Body of pancreas (tissue), 4 donors: Measurements from ENCODE around the gene GPS1. TPM values are rescaled to one million over a fixed set of nuclear protein-coding genes. Genes with fewer than 3 reads are reported as not detected.

Experiments
- ATAC-seq: fragments of 150-250 bp; one replicate; pipeline ENCODE4 v1.9.1; 2016
- DNase-seq, 4 donors: peaks; one replicate each; pipeline ENCODE4 v3.0.0-alpha.2; 2019
- H3K27ac ChIP-seq, 4 donors: fragments of 200-600 bp; sonication (generic); 1 replicate in 3 of 4; 2 replicates in 1 of 4; pipeline versions ENCODE4 v1.5.1 to v1.6.1; 2016 to 2019; ENCODE audit warnings: mild to moderate bottlenecking in 1 of 4, mixed read lengths in 1 of 4, moderate library complexity in 1 of 4
- H3K27me3 ChIP-seq, 2 donors: fragments of 200-600 bp; sonication (generic); one replicate each; pipeline ENCODE4 v1.6.0; 2016; ENCODE audit warnings: mild to moderate bottlenecking in 1 of 2
- H3K36me3 ChIP-seq, 2 donors: fragments of 200-600 bp; sonication (generic); replicated peaks in 1 of 2; 2 replicates each; pipeline ENCODE4 v1.5.1; 2016; ENCODE audit warnings: low read depth in 2 of 2; ENCODE audit not compliant: insufficient read depth in 1 of 2
- H3K4me1 ChIP-seq: fragments of 200-600 bp; sonication (generic); one replicate; pipeline ENCODE4 v1.6.0; 2016
- H3K4me3 ChIP-seq, 2 donors: fragments of 200-600 bp; sonication (generic); 1 replicate in 1 of 2; 2 replicates in 1 of 2; pipeline ENCODE4 v1.5.1; 2016 to 2019
- H3K9me3 ChIP-seq, 3 donors: fragments of 200-600 bp; sonication (generic); 1 replicate in 2 of 3; 2 replicates in 1 of 3; pipeline ENCODE4 v1.5.1; 2016
- CTCF ChIP-seq, 7 experiments: fragments of 450-650 bp in 4 of 7; fragments of 200-600 bp in 3 of 7; sonication (generic) in 3 of 7; IDR thresholded peaks; one replicate each; pipeline ENCODE4 v1.5.1; 2016 to 2019; ENCODE audit warnings: antibody characterized with exemption in 7 of 7
- POLR2A ChIP-seq, 3 donors: fragments of 450-650 bp; IDR thresholded peaks; one replicate each; pipeline ENCODE4 v1.6.1; 2016; ENCODE audit warnings: antibody characterized with exemption in 3 of 3, mild to moderate bottlenecking in 2 of 3
- WGBS, 2 donors: methylation state at CpG; one replicate each; pipeline ENCODE4 v1.1.5; 2017; 5-methylcytosine and 5-hydroxymethylcytosine counted together
- intact Hi-C: fragments of 100-400 bp; cut with DNase I; formaldehyde crosslinking; loops from one replicate; pipeline ENCODE4 v1.15.1; 2023
- total RNA-seq, 2 donors: library from RNA; depleted of rRNA; stranded (reverse); fragments of >200 nt; gene quantifications; one replicate each; pipeline ENCODE4 v1.1.0, GENCODE V29; 2016

The GPS1 gene
- total RNA-seq, 2 donors from 2014 or later: 63.0 to 86.4 TPM

DNA sequence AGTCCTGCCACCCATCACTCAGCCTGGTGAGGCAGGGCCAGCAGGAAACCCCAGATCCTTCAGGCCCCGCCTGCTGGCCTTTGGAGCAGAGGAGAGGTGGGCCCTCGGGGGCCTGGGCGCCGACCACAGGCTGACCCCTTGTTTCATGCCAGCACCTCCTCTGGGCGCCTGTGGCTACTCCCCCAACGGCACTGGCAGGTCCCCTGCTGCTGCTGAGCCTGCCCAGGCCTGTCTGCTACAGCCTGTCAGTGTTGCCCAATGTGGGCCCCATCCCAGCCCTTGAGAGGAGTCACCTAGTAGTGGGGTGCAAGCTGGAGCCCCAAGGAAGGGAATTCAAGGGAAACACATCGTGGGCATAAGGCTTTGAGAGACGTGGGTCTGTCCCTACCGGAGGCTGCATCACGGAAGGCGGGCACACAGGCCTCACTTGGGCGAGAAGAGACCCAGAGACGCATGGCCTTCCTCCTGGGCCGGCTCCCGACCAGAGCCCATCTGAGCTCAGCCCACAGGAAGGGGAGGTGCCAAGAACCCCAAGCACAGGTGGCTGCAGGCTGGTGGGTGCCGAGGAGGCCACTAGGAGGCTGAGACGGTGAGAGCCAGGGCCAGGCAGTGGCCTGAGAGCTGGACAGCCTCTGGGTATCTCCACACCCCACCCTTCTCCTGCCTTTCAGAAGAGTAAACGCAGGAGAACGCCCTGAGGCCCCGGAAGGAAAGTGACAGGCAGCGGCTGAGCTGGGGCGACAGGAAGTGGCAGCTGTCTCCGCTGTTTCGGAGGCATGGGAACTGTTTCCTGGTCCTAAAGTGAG is 54.4 kb downstream of the GPS1 start:
- no peak overlapping the region for H3K4me3 ChIP-seq
- peak overlapping the region; percentile 4 to 79 (median 76) for H3K27ac ChIP-seq
- H3K36me3 ChIP-seq: no peaks in the 10 kb centered on the region
- DNase-seq (peak in 3 of 4 donors; percentile 71), ATAC-seq (peak; percentile 50)
- H3K4me1 ChIP-seq: peaks cover 63% of the 10 kb centered on the region
- 43 to 69% methylated on average over 15 to 24 of the region's 24 CpGs for WGBS, 2 donors
- no peaks in the 10 kb centered on the region for H3K9me3 ChIP-seq
- intact Hi-C loops: no loop called here
- peak in 2 of 3 donors; percentile 37 to 62 for TF ChIP-seq POLR2A (IDR thresholded peaks at IDR 0.05)
- TF ChIP-seq CTCF (IDR thresholded peaks at IDR 0.05): peak in 4 of 7 experiments; percentile 32 to 42 (median 36)
- H3K27me3 ChIP-seq: no peaks in the 10 kb centered on the region

- intact Hi-C loops: no loop called here
- no peak overlapping the region for H3K4me3 ChIP-seq
- peak in 2 of 4 donors; percentile 40 to 42 for DNase-seq
Measured at GRCh38 chr17:82106688-82107305, 55.1 kb downstream of the GPS1 start.

More at GRCh38 chr17:82106688-82107305, 55.1 kb downstream of the GPS1 start:
- H3K27me3 ChIP-seq: no peaks in the 10 kb centered on the region
- H3K9me3 ChIP-seq: no peaks in the 10 kb centered on the region
- no peak for TF ChIP-seq CTCF (IDR thresholded peaks at IDR 0.05)
- no peak for TF ChIP-seq POLR2A (IDR thresholded peaks at IDR 0.05)
- H3K4me1 ChIP-seq: peaks cover 56% of the 10 kb centered on the region
- no peaks in the 10 kb centered on the region for H3K36me3 ChIP-seq
- peak; percentile 1 for ATAC-seq
- H3K27ac ChIP-seq: peak overlapping the region; percentile 4 to 79 (median 76)
- WGBS, 2 donors: 46 to 58% methylated on average over 4 to 9 of the region's 9 CpGs

Other genes starting within 250 kb of the GPS1 start
- gene GCGR, start 247.7 kb upstream of the GPS1 start, total RNA-seq: 1 to 10 TPM in 1 of 2 donors, under 1 TPM in 1; 0.52 to 5.3 TPM
- gene MCRIP1, start 218.6 kb upstream of the GPS1 start, total RNA-seq: 10 to 100 TPM; 46.1 to 65.6 TPM
- not detected for gene PPP1R27, start 216.8 kb upstream of the GPS1 start, total RNA-seq
- 1,000 to 10,000 TPM; 1,462 to 4,394 TPM for gene P4HB, start 191.4 kb upstream of the GPS1 start, total RNA-seq
- 100 to 1,000 TPM; 109 to 141 TPM for gene ARHGDIA, start 180.6 kb upstream of the GPS1 start, total RNA-seq
- gene ALYREF, start 160.3 kb upstream of the GPS1 start, total RNA-seq: 10 to 100 TPM; 17.1 to 72.2 TPM
- gene ANAPC11, start 160.2 kb upstream of the GPS1 start, total RNA-seq: 100 to 1,000 TPM in 1 of 2 donors, 10 to 100 TPM in 1; 58.1 to 111 TPM
- 1 to 10 TPM in 1 of 2 donors, under 1 TPM in 1; 0.66 to 1.8 TPM for gene NPB, start 149.7 kb upstream of the GPS1 start, total RNA-seq
- gene PCYT2, start 140.5 kb upstream of the GPS1 start, total RNA-seq: 10 to 100 TPM; 13.0 to 25.1 TPM
- gene SIRT7, start 133.7 kb upstream of the GPS1 start, total RNA-seq: 10 to 100 TPM; 23.9 to 48.5 TPM
- 10 to 100 TPM in 1 of 2 donors, 1 to 10 TPM in 1; 8.3 to 14.5 TPM for gene MAFG, start 124.2 kb upstream of the GPS1 start, total RNA-seq
- gene PYCR1, start 114.6 kb upstream of the GPS1 start, total RNA-seq: 10 to 100 TPM; 38.2 to 54.2 TPM
- gene MYADML2, start 104.7 kb upstream of the GPS1 start, total RNA-seq: not detected
- under 1 TPM in 1 of 2 donors, not detected in 1; 0.33 TPM for gene NOTUM, start 90.7 kb upstream of the GPS1 start, total RNA-seq
- 10 to 100 TPM; 17.9 to 57.4 TPM for gene ASPSCR1, start 74.3 kb upstream of the GPS1 start, total RNA-seq
- 10 to 100 TPM; 16.5 to 24.4 TPM for gene CENPX, start 29.0 kb upstream of the GPS1 start, total RNA-seq
- 10 to 100 TPM in 1 of 2 donors, 1 to 10 TPM in 1; 8.0 to 36.3 TPM for gene LRRC45, start 28.6 kb upstream of the GPS1 start, total RNA-seq
- gene RAC3, start 20.2 kb upstream of the GPS1 start, total RNA-seq: 1 to 10 TPM in 1 of 2 donors, not detected in 1; 3.1 TPM
- 100 to 1,000 TPM in 1 of 2 donors, 10 to 100 TPM in 1; 82.2 to 205 TPM for gene DCXR, start 14.2 kb upstream of the GPS1 start, total RNA-seq
- 10 to 100 TPM; 37.9 to 43.1 TPM for gene RFNG, start 87 bp upstream of the GPS1 start, total RNA-seq
- 100 to 1,000 TPM in 1 of 2 donors, 10 to 100 TPM in 1; 76.0 to 128 TPM for gene DUS1L, start 13.9 kb downstream of the GPS1 start, total RNA-seq
- 100 to 1,000 TPM in 1 of 2 donors, 10 to 100 TPM in 1; 16.3 to 388 TPM for gene FASN, start 46.3 kb downstream of the GPS1 start, total RNA-seq
- gene CCDC57, start 160.9 kb downstream of the GPS1 start, total RNA-seq: 10 to 100 TPM; 24.1 to 60.3 TPM
- gene SLC16A3, start 177.1 kb downstream of the GPS1 start, total RNA-seq: 1 to 10 TPM; 2.0 to 5.4 TPM
- gene CSNK1D, start 221.8 kb downstream of the GPS1 start, total RNA-seq: 100 to 1,000 TPM in 1 of 2 donors, 10 to 100 TPM in 1; 37.6 to 116 TPM